Effector CD4-positive, alpha-beta T cell (primary cell): ENCODE measurements around the gene TUBA8.
"Not testable (repeated sequence)": the region's sequence is repeated elsewhere in the genome, so short reads cannot be mapped to it uniquely, and the experiment has no call there.

ENCODE experiments used
- DNase-seq: peaks from one replicate; pipeline ENCODE4 v3.0.0-alpha.2; 2020
- total RNA-seq: gene quantifications from one replicate; lab custom pipeline; 2026; lab: John Stamatoyannopoulos, UW

Gene TUBA8
- 0.56 reads per million for total RNA-seq

DNA sequence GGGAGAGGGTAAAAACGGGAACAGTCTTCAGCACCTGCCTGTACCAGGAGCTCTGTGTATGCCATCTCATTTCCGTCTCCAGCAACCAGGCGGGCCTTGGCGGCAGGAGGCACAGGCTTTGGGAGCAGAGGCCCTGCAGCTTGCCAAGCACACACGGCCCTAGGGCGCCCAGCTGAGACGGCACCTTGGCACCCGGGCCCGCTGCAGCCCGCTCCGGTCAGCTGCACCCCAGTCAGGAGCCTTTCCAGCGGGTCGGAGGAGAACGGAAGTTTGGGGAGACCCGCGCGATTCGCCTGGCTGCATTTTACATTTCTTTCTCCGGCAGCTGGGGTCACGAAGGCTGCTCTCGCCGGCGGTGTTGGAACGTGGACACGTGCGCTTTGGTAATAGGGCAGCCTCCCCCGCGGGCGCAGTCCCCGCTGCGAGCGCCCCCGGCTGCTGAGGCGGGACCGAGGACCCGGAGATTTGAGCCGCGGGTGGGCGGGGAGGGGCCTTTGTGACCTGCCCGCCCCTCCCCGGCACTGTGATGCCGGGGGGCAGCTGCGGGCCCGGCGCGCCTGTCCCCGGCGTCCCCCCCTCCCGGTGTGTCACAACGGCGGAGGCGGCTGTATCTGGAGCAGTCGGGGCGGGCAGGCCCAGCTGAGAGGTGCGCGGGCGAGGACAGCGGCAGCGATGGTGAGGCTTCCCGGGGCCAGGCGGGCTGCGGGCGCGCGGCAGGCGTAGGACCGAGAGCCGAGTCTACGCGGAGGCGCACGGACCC lies at the start of gene TUBA8:
Gene TUBA8 (plus strand): TSS at position 616 of the 760 bp plus-strand sequence. CDS start 57 bp downstream, at position 673.
- DNase-seq: no peak

DNA sequence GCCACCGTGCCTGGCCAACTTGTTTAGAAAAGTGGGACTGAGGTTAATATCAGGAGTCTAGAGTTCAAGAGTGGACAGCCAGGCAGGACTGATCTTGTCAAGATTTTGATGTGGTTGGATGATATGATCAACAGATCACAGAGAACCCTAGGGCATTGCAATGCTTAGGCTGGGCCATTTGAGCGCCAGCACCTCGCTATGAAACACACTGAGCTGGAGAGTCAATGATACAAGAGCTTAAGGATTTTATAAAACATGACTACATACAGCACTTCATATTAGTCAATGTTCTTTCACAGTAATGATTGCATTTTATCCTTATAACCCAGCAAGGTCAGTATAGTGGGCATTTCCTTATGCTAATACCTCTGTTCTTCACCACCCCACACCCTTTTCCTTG lies 48.2 kb upstream of the TUBA8 start:
- no peak for DNase-seq

DNA sequence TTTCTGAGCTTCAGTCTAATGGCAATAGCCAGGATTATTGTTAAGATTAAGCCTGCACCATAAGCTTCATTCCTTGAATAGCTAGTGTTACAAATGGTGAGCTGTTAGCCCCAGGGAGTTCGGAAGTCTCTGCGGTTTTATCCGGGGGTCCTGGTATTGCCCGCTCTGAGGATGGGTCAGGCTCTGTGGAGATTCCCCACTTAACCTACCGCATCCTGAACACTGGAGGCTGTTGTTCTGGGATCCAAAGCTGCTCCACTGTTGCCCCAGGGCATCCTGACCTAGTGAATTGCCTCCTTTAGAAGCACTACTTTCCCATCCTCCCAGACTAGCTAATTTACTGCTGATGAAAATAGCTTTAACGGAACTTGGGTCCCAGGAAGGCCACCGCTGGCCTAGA lies 47.3 kb upstream of the TUBA8 start:
- DNase-seq: no peak

DNA sequence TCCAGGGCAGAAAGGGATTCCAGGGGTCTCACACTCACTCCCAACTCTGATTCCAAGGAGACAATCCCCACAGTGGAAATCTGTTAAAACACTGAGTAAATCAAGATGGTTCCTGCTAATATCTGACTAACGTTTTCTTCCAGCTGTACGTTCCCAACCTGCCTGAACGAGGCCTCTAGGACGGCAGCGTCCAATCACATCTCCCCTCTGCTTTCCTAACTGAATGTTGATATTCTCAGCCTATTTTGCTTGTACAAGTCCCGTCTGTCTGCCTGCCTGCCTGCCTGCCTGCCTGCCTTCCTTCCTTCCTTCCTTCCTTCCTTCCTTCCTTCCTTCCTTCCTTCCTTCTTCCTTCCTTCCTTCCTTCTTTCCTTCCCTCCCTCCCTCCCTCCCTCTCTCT lies 46.9 kb upstream of the TUBA8 start:
- DNase-seq: not testable (repeated sequence)

DNA sequence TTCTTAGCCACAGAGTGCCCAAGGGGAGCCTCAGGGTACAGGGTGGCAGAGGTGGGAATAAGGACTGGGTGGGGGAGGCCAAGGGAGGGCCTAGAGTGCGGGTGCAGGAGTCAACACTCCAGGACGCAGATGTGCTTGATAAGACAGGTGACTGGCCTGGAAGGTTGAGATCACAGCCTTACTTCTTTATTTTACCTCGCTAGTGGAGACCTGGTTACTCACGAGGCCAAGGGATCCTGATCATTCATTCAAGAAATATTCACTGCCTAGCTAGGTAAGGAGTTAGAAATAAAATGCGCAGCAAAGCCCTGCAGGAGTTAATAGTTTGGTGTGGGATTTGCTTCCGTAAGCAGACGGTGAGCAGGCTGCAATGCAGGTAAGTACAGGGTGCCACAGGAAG lies 46.0 kb upstream of the TUBA8 start:
- DNase-seq: no peak

DNA sequence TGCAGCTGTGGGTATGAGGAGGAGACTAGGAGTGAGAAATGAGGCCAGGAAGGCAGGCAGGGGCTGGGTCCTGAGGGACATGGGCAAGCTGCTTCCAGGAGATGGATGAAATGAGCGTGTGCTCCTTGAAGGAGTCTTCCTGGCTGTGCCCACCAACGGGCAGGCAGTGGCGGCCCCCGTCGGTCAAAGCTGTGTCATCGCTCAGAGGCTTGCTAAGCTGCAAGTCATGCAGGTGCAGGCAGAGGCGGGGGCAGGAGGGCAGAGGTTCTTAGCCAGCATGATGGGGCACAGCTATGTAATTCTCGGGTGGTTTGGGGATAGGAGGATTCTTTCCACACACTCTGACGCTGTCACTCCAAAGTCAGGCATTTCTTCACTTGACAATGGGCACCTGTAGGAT lies 45.4 kb upstream of the TUBA8 start:
- DNase-seq: no peak

DNA sequence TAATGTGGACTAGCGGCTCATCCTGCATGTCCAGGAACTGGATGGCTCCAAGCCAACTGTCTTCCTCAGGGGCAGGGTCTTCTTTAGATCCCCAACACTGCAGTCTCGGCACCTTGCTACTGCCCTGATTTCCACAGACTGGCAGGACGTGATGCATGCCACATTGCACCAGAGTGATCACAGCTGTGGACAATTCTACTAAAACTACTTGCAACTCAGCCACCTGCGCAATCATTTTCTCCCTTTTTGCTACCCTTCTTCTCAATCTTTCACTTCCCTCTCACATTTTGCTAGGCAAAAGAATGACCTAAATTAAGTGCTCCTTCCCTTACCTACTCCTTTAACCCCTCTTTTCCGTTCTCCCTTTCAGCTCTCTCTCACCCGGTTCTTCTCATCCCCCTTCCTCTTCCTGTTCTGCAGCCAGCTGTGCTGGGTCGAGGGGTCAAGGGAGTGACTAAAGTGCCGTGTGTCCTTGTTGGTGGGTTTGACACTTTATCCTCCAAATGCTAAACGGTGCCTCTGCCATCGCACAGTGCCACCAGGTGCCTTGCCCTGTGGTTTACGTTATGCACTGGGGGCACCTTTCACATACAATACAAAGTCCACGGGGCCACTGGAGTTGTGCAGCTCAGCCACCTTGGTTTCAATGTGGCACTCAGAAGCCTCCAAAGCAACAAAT lies 44.3 kb upstream of the TUBA8 start:
- DNase-seq: no peak

DNA sequence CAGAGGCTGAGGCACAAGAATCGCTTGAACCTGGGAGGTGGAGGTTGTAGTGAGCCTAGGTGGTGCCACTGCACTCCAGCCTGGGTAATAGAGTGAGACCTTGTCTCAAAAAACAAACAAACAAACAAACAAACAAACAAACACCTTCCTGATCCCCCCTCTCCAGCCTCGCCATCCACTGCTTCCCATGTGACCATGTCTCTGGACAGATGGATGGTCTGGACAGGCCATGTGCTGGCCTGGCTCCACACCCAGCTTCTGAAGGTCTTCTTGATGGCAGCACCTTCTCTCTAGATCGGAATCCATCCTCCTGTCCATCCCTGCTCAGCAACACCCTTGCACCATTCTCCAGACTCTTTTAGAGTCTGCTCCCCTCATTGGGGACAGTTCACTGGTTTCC lies 43.5 kb upstream of the TUBA8 start:
- no peak for DNase-seq

DNA sequence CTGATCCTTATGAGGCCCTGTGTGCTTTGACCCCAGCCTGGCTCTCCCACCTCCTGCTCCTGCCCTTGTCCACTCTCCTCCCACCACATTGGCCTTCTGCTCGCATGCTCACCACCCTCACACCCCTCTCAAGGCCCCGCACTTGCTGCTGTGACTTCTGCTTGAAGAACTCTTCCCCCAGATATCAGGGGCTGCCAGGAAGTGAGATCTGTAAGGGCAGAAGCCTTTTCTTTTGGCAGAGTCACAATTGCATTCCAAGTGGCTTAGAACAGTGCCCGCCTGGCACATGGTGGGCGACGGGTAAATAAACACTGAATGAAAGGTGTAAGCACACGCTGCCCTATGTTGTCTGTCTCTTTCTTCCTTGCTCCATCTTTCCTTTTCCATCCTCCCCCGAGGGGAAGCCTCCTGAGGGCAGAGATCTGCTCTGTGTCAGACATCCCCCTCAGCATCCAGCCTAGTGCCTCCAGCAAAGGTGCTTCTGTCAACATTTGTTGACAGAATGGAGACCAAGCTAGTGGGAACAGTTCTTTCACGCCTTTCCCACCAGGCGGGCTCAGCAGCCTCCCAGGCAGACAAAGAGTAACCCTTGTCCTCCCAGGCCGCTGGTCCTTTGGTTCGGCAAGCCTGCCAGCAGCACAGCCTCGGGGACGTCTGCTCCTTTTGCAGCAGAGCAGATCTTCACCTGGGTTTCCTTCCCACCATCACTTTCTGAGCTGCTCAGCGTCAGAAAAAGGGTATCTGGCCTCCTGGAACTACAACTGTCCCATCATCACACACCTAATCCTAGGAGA lies 42.9 kb upstream of the TUBA8 start:
- DNase-seq: no peak

DNA sequence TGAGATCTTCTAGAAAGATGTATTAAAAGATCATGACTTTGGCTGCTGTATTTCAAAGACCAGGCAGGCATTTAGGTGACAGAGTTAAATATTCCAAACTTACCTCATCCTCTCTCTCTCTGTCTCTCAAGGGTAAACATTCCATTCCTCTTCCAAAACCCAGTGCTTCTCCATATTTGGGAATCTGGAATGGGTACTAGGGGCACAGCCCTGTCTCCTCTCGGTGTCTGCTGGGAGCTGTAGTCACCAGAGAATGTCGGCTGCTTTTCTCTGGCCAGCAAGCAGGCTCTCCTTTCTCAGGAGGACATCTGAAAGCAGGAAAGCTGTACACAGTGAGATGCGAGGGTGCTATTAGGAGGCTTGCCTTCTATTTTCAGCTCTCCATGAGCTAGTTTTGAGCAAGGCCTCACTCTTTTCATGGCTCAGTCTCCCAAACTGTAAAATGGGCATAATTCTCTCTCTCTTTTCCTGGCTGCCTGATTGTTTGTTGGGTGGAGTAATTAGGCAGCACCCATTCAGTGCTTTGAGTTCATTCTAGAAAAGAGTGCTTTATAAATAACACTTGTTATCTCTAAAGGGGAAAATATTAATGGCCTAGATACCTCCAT lies 42.1 kb upstream of the TUBA8 start:
- no peak for DNase-seq

DNA sequence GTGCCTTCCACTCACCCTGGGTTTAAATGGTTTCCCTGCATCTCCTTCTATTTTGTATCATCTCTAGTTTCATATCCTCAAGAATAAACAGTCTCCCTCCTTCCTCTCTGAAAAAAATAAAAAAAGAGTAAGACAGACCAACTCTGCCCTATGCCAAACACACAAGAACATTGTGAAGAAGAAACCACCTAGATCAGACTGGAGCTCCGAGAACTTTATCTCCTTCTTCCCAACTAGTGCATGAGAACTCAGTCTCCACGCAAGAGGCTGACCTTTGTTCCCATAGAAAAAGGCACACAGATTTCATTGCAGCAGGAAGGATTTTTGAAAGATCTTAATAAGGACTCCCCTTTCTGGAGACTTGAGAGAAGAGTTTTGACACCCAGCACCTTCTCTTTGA lies 41.6 kb upstream of the TUBA8 start:
- DNase-seq: no peak

DNA sequence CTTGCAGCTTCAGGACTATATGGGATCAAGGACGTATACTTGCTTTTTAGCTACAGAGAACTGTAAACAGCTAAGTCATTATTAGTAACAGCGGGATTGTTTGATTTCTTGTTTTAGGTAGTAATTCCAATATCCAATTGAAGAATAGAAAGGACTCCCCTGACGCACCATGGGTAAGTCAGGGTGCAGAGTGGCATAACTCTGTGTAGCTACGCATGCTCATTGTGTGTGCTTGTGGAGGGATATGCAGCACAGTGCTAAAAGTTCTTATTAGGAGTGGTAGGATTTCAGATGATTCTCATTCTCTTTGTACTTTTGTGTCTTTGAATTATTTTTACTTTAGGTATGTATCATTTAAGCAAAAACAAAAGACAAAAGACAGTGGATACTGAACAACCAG lies 40.6 kb upstream of the TUBA8 start:
- no peak for DNase-seq

DNA sequence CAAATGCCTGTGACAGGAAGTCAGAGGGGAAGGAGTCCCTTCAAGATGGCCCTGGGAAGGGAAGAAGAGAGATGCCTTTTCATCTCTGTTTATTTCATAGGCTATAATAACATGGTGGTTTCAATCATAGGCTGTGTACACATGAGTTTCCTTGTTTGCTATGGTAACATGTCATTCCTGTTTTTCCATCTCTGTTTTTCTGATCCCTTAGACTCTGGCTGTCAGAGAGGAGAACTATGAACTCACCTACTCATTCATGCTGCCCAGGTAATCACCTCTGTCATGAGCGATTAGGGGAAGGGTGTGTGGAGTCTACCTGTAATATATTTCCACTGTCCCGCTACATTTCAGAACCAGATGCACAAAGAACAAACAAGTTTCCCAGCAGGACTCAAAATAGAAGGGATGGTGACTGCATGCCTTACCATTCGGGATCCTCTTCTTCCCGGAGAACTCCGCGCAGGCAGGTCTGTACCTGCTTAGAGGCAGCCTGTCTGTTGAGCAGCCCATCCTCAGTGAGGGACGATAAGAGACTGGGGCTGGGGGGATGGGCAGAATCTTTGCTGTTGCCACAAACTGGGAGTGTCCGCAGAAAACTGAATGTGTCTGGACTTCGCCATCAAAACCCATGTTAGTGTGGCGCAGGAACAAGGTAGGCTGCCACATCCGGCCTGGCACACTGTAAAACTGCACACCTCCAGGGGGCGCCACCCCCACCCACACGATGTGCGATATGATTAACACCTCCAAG lies 39.9 kb upstream of the TUBA8 start:
- DNase-seq: no peak

DNA sequence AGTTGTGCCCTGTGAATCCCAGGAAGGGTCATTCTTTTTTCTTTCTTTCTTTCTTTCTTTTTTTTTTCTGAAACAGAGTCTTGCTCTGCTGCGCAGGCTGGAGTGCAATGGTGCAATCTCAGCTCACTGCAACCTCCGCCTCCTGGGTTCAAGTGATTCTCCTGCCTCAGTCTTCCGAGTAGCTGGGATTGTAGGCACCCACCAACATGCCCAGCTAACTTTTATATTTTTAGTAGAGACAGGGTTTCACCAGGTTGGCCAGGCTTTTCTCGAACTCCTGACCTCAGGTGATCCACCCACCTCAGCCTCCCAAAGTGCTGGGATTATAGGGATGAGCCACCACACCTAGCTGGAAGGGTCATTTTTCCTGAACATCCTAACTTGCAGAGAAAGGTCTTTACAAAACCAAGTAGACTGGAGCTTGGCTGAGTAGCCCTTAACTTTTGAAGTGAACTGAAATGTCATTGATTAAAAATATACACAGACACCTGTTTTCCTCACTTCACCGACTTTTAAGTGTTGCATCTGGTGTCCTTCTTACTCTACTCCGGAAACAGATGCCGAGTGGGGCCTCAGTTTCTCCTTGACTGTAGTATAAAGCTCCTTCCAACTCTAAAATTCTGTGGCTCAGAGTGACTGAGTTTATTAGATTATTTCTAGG lies 39.2 kb upstream of the TUBA8 start:
- DNase-seq: not testable (repeated sequence)

DNA sequence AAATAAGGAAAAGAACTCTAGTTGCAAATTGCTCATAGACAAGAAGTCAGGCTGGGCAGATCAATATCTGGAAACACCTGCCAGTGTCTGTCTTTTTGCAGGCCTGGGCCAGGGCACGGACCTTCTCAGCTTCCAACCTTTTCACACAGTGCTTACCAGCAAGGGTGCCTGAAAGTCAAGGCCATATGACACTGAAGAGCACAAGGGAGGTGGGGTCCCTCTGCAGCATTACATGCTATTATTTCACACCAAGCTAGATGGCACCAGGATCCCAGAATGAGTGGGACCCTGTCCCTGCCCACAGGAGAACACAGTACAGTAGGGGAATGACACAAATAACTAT lies 38.7 kb upstream of the TUBA8 start:
- DNase-seq: no peak

DNA sequence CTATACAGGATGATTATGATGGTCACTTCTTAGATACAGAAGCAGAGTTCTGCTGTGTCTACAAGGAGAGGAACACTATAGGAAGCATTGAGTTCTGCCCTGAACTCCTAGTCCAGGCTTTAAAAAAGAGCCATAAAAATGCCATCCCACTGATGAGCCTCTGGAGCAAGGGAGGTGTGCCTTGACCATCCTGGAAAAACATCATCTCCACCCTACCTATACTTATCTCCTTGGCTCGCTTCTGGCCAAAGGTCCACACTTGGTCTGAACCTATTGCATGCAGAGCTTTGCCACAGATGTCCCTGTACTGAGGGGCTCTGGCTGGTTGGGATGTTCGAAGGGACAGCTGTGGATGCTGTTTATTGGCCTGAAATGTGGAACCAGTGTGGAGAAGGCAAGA lies 37.1 kb upstream of the TUBA8 start:
- DNase-seq: no peak

DNA sequence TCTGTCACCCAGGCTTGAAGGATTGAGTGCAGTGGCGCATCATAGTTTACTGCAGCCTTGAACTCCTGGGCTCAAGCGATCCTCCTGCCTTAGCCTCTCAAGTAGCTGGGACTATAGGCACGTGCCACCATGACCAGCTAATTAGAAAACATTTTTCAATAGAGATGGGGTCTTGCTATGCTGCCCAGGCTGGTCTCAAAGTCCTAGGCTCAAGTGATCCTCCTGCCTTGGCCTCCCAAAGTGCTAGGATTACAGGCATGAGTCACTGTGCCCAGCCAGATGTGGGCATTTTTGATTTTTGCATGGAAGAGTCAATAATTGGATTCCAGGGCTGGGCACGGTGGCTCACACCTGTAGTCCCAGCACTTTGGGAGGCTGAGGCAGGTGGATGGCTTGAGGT lies 36.7 kb upstream of the TUBA8 start:
- DNase-seq: not testable (repeated sequence)

DNA sequence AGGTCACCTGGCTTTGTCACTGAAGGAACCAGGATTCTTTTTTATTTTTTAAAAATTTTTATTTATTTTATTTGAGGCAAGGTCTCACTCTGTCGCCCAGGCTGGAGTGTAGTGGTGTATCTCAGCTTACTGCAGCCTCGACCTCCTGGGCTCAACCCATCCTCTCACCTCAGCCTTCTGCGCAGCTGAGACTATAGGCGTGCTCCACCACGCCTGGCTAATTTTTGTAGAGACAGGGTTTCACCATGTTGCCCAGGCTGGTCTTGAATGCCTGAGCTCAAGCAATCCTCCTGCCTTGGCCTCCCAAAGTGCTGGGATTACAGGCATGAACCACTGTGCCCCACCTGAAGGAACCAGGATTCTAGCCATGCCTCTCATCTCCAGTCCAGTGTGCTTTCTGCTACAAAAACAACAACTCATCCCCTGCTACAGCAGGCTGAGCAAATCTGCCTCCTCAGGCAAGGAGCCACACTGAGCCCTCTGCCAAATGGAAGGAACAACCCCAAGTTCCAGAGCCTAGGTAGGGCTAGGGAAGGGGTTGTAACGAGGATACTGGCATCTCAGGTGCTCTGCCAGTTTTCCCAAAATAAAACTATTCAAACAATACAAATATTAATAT lies 35.4 kb upstream of the TUBA8 start:
- DNase-seq: no peak

DNA sequence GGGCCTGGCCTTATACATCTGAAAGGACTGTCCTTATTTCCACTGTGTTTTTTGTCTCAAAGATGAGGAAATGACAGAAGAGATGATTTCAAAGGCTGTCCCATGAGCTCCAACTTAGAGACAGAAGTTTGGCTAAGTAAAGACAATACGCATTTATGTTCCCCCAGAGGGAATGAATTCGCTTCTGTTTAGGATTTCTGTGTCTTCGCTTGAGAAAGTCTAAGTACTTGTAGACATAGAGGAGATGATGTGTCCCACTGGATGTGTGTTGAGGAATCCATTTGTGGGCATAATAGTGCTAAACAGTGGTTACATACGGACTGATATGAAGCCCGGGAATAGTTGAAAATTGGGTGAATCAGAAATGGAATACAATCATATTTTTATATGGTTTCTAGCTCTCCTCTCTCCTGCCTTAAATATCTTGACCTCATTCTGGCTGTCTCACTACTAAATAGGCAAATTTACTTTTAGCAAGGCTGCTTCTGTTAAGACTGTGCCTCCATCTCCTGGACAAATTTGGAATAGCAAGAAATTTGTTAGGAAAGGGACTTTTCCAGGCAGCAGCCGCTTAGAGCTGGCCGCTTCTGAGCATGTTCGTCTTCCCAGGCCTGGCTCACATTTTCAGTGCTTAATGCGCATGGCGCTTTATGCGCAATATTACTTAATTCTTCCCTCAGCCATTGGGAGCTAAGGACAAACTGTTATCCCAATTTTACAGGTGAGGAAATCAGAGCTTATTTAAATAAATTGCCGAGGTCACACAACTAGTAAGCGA lies 34.7 kb upstream of the TUBA8 start:
- DNase-seq: peak; percentile 47

DNA sequence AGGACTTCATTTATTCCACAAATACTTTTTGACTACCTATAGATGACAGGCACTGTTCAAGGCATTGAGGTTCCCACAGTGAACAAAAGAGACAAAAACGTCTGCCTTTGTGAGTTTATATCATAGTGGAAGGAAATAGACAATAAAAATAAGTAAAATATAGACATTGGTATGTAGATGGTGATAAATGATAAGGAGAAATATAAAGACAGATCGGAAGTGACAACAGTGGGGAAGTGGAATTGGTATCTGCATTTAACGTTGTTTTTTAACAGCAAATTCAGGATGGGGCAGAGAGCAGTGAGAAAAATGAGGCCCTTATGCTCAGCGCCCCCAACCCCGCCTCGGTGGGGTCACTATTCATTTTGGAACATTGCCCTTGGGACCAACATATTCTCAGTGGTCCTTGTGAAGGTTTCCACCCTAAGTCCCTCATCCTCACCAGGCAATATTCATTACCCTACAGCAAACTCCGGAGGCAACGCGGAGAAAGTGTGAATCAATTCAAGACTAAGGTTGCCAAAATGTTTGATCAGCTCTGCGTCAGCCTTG lies 33.4 kb upstream of the TUBA8 start:
- no peak for DNase-seq
